Neutrophil (primary cell): Measurements from ENCODE around the gene OOSP4A.
"Not testable (repeated sequence)": the region's sequence is repeated elsewhere in the genome, so short reads cannot be mapped to it uniquely, and the experiment has no call there.

Source experiments
- H3K27ac ChIP-seq: fragments of 200-600 bp; sonication (generic); 2 replicates; pipeline ENCODE4 v1.5.1; 2016; ENCODE audit warnings: mild to moderate bottlenecking, moderate library complexity
- H3K27me3 ChIP-seq: fragments of 200-600 bp; sonication (generic); 2 replicates; pipeline ENCODE4 v1.6.0; 2016; ENCODE audit warnings: mild to moderate bottlenecking
- H3K36me3 ChIP-seq: fragments of 200-600 bp; sonication (generic); 2 replicates; pipeline ENCODE4 v1.5.1; 2017
- H3K4me1 ChIP-seq, 2 experiments: fragments of 200-600 bp in 1 of 2; sonication (generic) in 1 of 2; 1 replicate in 1 of 2; 2 replicates in 1 of 2; pipeline versions ENCODE4 v1.5.1 to v1.6.1; 2013 to 2016; ENCODE audit warnings: low read depth in 1 of 2, low read length in 1 of 2, mild to moderate bottlenecking in 1 of 2, moderate library complexity in 1 of 2; ENCODE audit not compliant: control insufficient read depth in 1 of 2, insufficient read depth in 1 of 2
- H3K4me3 ChIP-seq, 2 experiments: fragments of 200-600 bp in 1 of 2; sonication (generic) in 1 of 2; 1 replicate in 1 of 2; 2 replicates in 1 of 2; pipeline ENCODE4 v1.5.1; 2013 to 2016; ENCODE audit warnings: low read depth in 1 of 2, low read length in 1 of 2, mild to moderate bottlenecking in 1 of 2, moderate library complexity in 1 of 2
- H3K9me3 ChIP-seq: fragments of 200-600 bp; sonication (generic); 2 replicates; pipeline ENCODE4 v1.5.1; 2016
- TF ChIP-seq, protein P1 (sequence below): fragments of 200-600 bp; sonication (generic); IDR thresholded peaks from 2 replicates; pipeline ENCODE4 v1.5.1; 2016; ENCODE audit warnings: antibody characterized with exemption

The OOSP4A gene

DNA sequence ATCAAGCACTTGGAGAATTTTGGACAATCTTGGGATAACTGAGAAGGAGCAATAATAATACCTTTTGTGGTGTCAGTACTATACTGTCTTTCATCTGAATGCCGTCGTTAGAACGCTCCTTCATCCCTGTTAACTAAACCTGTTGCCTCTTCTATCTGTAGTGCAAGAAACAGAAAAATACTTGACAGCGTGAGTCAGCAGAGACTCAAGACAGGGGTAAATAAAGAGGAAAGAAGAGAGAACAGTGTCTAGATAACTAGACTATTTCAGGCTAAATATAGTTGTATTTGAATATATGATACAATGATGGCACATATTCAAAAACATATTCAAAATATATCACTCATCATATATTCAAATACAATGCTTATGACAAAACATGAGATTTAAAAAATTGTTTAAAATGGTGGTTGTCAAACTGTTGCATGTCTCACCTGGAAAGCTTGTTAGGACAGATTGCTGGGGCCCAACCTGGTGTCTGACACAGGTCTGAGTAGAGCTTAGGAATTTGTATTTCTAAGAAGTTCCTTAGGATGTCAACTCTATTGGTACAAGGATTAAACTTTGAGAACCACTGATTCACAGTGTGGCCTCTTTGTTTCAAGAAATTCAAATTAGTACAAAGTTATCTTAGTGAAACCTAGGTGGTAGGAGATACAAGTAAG lies 17.4 kb downstream of the OOSP4A start:
- TF ChIP-seq, protein P1, sequence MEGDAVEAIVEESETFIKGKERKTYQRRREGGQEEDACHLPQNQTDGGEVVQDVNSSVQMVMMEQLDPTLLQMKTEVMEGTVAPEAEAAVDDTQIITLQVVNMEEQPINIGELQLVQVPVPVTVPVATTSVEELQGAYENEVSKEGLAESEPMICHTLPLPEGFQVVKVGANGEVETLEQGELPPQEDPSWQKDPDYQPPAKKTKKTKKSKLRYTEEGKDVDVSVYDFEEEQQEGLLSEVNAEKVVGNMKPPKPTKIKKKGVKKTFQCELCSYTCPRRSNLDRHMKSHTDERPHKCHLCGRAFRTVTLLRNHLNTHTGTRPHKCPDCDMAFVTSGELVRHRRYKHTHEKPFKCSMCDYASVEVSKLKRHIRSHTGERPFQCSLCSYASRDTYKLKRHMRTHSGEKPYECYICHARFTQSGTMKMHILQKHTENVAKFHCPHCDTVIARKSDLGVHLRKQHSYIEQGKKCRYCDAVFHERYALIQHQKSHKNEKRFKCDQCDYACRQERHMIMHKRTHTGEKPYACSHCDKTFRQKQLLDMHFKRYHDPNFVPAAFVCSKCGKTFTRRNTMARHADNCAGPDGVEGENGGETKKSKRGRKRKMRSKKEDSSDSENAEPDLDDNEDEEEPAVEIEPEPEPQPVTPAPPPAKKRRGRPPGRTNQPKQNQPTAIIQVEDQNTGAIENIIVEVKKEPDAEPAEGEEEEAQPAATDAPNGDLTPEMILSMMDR, result no peak

DNA sequence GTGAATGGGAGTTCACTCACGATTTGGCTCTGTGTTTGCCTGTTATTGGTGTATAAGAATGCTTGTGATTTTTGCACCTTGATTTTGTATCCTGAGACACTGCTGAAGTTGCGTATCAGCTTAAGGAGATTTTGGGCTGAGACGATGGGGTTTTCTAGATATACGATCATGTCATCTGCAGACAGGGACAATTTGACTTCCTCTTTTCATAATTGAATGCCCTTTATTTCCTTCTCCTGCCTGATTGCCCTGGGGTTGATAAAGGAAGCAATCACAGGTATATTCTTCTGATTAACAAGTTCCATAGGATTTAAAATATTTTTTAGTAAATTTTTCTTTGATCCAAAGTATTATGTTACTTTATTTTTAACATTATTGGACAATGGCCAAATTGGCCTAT lies 18.2 kb downstream of the OOSP4A start:
- not testable (repeated sequence) for H3K27me3 ChIP-seq, H3K4me1 ChIP-seq, H3K4me3 ChIP-seq, H3K27ac ChIP-seq, H3K36me3 ChIP-seq, H3K9me3 ChIP-seq

More for the DNA sequence above, 17.4 kb downstream of the OOSP4A start:
- Histone ChIP-seq H3K9me3 (no peaks in the 10 kb centered on the region), H3K4me1 (peaks cover 0 to 6% of the 10 kb centered on the region in 2 experiments), H3K27me3 (no peaks in the 10 kb centered on the region), H3K27ac (no peak overlapping the region), H3K4me3 (no peak overlapping the region), H3K36me3 (no peaks in the 10 kb centered on the region)

DNA sequence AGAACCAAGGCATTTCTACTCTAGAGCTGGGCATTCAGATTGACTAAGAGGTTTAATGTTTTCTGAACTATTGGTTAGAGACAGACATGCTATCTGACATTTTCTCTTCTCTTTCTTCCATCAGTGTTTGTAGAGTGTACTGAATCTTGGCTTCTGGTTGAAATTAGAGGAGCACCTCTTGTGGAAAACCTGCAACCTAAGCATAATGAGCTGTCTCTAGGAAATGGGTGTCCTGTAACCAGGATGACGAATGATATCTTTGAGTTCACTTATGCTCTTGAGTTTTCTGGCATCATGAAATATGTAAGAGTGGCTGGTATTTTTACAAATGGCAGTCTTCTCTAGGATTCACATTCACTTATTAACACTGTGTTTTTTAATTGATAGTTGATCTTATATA lies 19.4 kb downstream of the OOSP4A start:
- Histone ChIP-seq H3K27ac (no peak overlapping the region), H3K4me3 (no peak overlapping the region), H3K36me3 (no peaks in the 10 kb centered on the region), H3K4me1 (peaks cover 0 to 6% of the 10 kb centered on the region in 2 experiments), H3K9me3 (no peaks in the 10 kb centered on the region), H3K27me3 (no peaks in the 10 kb centered on the region)
- TF ChIP-seq, protein P1, result no peak

DNA sequence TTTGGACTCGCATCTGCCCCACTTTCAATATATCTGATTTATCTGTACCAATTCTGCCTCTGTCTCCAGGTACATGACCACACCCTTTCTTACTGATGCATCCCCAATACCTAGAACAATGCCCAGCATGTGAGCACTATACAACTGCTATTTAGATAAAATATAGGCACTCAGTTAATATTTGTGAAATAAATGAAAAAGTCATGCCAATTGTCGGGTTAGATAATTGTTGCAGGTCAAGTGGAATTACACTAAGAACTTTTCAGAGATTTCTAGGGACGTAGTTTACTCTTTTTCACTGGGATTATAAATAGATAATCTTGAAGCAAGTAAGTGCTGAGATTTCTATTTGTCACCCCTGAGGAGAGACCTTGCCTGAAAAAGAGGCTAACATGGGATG lies 20.5 kb downstream of the OOSP4A start:
- TF ChIP-seq, protein P1, result no peak
- Histone ChIP-seq H3K4me1 (peaks cover 0 to 6% of the 10 kb centered on the region in 2 experiments), H3K4me3 (no peak overlapping the region), H3K27ac (no peak overlapping the region), H3K27me3 (no peaks in the 10 kb centered on the region), H3K36me3 (no peaks in the 10 kb centered on the region), H3K9me3 (no peaks in the 10 kb centered on the region)

DNA sequence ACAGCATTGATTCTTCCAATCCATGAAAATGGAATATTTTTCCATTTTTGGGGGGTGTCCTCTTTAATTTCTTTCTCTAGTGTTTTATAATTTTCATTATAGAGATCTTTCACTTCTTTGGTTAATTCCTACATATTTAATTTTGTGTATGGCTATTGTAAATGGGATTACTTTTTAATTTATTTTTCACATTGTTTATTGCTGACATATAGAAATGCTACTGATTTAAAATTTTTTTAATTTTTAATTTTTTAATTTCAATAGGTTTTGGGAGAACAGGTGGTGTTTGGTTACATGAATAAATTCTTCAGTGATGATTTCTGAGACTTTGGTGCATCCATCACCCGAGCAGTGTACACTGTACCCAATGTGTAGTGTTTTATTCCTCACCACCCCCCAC lies 26.6 kb downstream of the OOSP4A start:
- Histone ChIP-seq H3K27me3 (no peaks in the 10 kb centered on the region), H3K4me1 (peaks cover 9 to 13% of the 10 kb centered on the region in 2 experiments), H3K4me3 (no peak overlapping the region), H3K9me3 (no peaks in the 10 kb centered on the region), H3K36me3 (no peaks in the 10 kb centered on the region), H3K27ac (no peak overlapping the region)
- TF ChIP-seq, protein P1, result no peak

DNA sequence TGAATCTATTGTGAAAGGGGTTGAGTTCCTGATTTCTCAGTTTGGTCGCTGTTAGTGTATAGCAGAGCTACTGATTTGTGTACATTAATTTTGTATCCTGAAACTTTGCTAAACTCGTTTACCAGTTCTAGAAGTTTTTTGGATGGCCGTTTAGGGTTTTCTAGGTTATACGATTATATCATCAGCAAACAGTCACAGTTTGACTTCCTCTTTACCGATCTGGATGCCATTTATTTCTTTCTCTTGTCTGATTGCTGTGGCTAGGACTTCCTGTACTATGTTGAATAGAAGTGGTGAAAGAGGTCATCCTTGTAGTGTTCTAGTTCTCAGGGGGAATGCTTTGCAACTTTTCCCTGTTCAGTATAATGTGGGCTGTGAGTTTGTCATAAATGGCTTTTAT lies 28.6 kb downstream of the OOSP4A start:
- Histone ChIP-seq H3K4me3 (no peak overlapping the region), H3K9me3 (no peaks in the 10 kb centered on the region), H3K36me3 (no peaks in the 10 kb centered on the region), H3K4me1 (peaks cover 9 to 13% of the 10 kb centered on the region in 2 experiments), H3K27ac (no peak overlapping the region), H3K27me3 (no peaks in the 10 kb centered on the region)
- TF ChIP-seq, protein P1, result no peak
